A549 treated with dexamethasone at 1 μM for 4 hours (cell line): Measurements from ENCODE around the gene FOXB1. TPM values are rescaled to one million over a fixed set of nuclear protein-coding genes. Genes with fewer than 3 reads are reported as not detected.

ENCODE experiments used
- total RNA-seq: library from RNA; stranded (reverse); fragments of 200-300 nt; extraction: Qiagen RNA extraction; gene quantifications from 5 replicates; pipeline ENCODE4 v1.2.3, GENCODE V29; 2022

The FOXB1 gene
- not detected in 5 replicates for total RNA-seq

GRCh38 chr15:60004009-60004845 is at the start of gene FOXB1:
FOXB1 (plus strand) TSS chr15:60004311; CDS start chr15:60004964, 653 bp downstream.

